Prostate gland (tissue), 2 donors: ENCODE data around the gene ATXN2. TPM values are rescaled to one million over a fixed set of nuclear protein-coding genes. Genes with fewer than 3 reads are reported as not detected.
A peak's percentile ranks its signal among the peaks of the same experiment; 100 is the strongest.
"Not testable (repeated sequence)": the region's sequence is repeated elsewhere in the genome, so short reads cannot be mapped to it uniquely, and the experiment has no call there.

Experiments used
- DNase-seq: peaks from one replicate; pipeline ENCODE4 v3.0.0-alpha.2; 2019; ENCODE audit warnings: low spot score
- H3K27ac ChIP-seq, 2 donors: fragments of 200-600 bp; sonication (generic); 2 replicates each; pipeline ENCODE4 v1.5.1; 2017 to 2019
- H3K27me3 ChIP-seq: fragments of 200-600 bp; sonication (generic); replicated peaks from 2 replicates; pipeline ENCODE4 v1.5.1; 2019; ENCODE audit not compliant: insufficient read depth
- H3K36me3 ChIP-seq, 2 donors: fragments of 200-600 bp; sonication (generic); 1 replicate in 1 of 2; 2 replicates in 1 of 2; pipeline versions ENCODE4 v1.5.1 to v1.8.1; 2017 to 2019
- H3K4me1 ChIP-seq: fragments of 200-600 bp; sonication (generic); replicated peaks from 2 replicates; pipeline ENCODE4 v1.5.1; 2019
- H3K4me3 ChIP-seq, 2 donors: fragments of 200-600 bp; sonication (generic); 2 replicates each; pipeline ENCODE4 v1.5.1; 2017 to 2019
- H3K9me3 ChIP-seq: fragments of 200-600 bp; sonication (generic); 2 replicates; pipeline ENCODE4 v1.5.1; 2017
- POLR2A ChIP-seq: fragments of 450-650 bp; IDR thresholded peaks from one replicate; pipeline ENCODE4 v1.6.1; 2016; ENCODE audit warnings: antibody characterized with exemption, mild to moderate bottlenecking
- POLR2AphosphoS5 ChIP-seq: sonication (generic); formaldehyde crosslinking; IDR thresholded peaks from one replicate; pipeline ENCODE4 v1.6.1; 2017; ENCODE audit warnings: antibody characterized with exemption
- WGBS: methylation state at CpG from one replicate; pipeline ENCODE4 v1.1.5; 2018; 5-methylcytosine and 5-hydroxymethylcytosine counted together
- intact Hi-C: fragments of 100-400 bp; cut with DNase I; formaldehyde crosslinking; loops from one replicate; pipeline ENCODE4 v1.14.2; 2022
- total RNA-seq, 2 donors: library from RNA; depleted of rRNA; stranded (reverse); fragments of >200 nt; gene quantifications; one replicate each; pipeline ENCODE4 v1.1.0, GENCODE V29; 2016
- TF ChIP-seq, protein P1 (sequence below), 4 experiments: fragments of 200-600 bp in 2 of 4; fragments of 450-650 bp in 2 of 4; sonication (generic) in 2 of 4; IDR thresholded peaks; 1 replicate in 3 of 4; 2 replicates in 1 of 4; pipeline ENCODE4 v1.5.1; 2016 to 2019; ENCODE audit warnings: antibody characterized with exemption in 4 of 4, mild to moderate bottlenecking in 2 of 4, moderate library complexity in 2 of 4

ATXN2 gene
- total RNA-seq, 2 donors from 2014 or later: 29.5 to 95.5 TPM

DNA sequence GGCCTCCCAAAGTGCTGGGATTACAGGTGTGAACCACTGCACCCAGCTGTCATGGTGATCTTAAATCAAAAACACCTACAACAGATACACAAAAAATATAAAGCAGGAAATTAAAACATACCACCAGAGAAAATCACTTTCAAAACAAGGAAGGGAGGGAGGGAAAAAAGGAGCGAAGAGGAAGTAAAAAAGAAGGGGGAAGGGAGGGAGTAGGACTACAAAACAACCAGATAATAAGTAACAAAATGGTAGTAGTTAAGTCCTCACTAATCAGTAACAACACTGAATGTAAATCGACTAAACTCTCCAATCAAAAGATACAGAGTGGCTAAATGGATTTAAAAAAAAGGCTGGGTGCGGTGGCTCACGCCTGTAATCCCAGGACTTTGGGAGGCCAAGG is 104.4 kb downstream of the ATXN2 start:
- WGBS: 91% methylated on average over 4 of the region's 4 CpGs
- TF ChIP-seq, protein P1, sequence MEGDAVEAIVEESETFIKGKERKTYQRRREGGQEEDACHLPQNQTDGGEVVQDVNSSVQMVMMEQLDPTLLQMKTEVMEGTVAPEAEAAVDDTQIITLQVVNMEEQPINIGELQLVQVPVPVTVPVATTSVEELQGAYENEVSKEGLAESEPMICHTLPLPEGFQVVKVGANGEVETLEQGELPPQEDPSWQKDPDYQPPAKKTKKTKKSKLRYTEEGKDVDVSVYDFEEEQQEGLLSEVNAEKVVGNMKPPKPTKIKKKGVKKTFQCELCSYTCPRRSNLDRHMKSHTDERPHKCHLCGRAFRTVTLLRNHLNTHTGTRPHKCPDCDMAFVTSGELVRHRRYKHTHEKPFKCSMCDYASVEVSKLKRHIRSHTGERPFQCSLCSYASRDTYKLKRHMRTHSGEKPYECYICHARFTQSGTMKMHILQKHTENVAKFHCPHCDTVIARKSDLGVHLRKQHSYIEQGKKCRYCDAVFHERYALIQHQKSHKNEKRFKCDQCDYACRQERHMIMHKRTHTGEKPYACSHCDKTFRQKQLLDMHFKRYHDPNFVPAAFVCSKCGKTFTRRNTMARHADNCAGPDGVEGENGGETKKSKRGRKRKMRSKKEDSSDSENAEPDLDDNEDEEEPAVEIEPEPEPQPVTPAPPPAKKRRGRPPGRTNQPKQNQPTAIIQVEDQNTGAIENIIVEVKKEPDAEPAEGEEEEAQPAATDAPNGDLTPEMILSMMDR (IDR thresholded peaks at IDR 0.05): no peak
- Histone ChIP-seq H3K36me3 (peaks cover 0 to 8% of the 10 kb centered on the region in 2 donors), H3K9me3 (no peaks in the 10 kb centered on the region), H3K27me3 (no peaks in the 10 kb centered on the region), H3K4me3 (no peak overlapping the region), H3K4me1 (no peaks in the 10 kb centered on the region), H3K27ac (no peak overlapping the region)
- no peak for DNase-seq
- intact Hi-C loops: no loop called here

DNA sequence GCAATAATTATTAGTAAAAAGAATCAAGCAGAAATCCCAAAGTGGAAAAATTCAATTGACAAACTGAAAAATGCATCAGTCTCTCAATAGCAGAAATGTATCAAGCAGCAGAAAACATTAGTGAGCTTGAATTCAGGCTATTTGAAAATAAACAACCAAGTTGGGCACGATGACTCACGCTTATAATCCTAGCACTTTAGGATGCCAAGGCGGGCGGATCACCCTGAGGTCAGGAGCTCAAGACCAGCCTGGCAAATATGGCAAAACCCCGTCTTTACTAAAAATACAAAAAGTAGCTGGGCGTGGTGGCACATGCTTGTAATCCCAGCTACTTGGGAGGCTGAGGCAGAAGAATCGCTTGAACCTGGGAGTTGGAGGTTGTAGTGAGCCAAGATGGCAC is 106.1 kb downstream of the ATXN2 start:
- H3K27me3 ChIP-seq, H3K36me3 ChIP-seq, DNase-seq, H3K4me3 ChIP-seq, H3K9me3 ChIP-seq, H3K27ac ChIP-seq, H3K4me1 ChIP-seq, intact Hi-C loops: not testable (repeated sequence)
- 95% methylated on average over 7 of the region's 7 CpGs for WGBS

DNA sequence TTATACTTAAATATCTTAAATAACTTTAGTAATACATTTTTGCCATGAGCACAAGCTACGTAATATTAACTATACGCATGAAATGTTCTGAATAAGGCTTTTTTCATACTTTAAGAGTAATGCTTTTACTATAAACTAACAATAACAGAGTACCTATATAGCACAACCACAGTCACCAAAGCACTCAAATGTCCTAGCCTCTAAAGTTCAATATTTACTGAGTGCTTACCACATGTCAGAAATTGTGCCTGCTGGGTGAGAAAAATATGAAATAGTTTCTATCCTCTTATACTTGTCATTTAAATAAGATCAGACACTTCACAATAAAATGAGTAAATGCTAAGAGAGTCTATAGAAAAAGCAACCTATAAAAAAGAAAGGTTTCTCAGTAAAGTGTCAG is 110.3 kb downstream of the ATXN2 start:
- DNase-seq: no peak
- WGBS: 96% methylated on average over 2 of the region's 2 CpGs
- H3K4me3 ChIP-seq: no peak overlapping the region
- TF ChIP-seq POLR2AphosphoS5 (no peak), POLR2A (no peak)
- TF ChIP-seq, protein P1 (IDR thresholded peaks at IDR 0.05): no peak
- H3K27ac ChIP-seq: no peak overlapping the region
- H3K9me3 ChIP-seq: no peaks in the 10 kb centered on the region
- no peaks in the 10 kb centered on the region for H3K4me1 ChIP-seq
- intact Hi-C loops: no loop called here
- peaks cover 0 to 4% of the 10 kb centered on the region in 2 donors for H3K36me3 ChIP-seq
- no peaks in the 10 kb centered on the region for H3K27me3 ChIP-seq

DNA sequence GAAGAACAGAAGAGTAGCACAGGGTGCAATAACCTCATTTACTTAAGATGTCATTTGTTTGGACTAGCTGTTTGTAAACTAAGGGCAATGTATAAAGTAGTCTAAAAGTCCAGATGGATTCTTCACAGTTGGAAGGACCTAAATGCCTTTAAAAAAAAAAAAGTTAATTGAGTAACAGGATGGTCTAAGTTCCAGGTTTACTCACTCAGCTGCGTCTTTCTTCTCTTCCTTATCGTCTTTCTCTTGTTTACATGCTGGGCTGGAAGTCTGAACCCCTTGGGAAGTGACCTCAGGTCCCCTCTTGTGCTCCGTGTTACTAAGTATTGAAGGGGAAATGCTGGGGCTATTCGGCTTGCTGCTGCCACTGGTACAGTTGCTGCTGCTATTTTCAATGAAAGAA is 110.8 kb downstream of the ATXN2 start:
- WGBS: 60% methylated on average over 4 of the region's 4 CpGs
- no peak overlapping the region for H3K27ac ChIP-seq

DNA sequence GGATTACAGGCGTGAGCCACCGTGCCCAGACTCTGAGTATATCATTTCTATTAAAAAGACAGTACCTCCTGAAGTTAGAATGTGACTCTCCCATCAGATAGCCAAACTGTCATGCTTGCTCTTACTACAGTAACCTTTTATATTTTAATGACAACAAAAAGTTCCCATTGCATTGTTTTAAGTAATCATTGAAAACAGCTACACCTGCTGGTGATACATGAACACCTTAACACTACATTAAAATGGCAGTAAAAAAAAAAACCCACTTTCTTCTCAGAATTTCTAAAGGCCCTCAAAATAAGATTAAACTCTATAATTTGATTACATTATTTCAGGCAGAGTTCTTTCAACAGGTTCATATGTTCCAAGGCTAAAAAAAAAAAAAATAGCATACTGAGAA is 116.7 kb downstream of the ATXN2 start:
- WGBS: 88% methylated on average over 2 of the region's 2 CpGs
- DNase-seq: no peak
- no peaks in the 10 kb centered on the region for H3K27me3 ChIP-seq
- H3K9me3 ChIP-seq: no peaks in the 10 kb centered on the region
- no peak overlapping the region for H3K4me3 ChIP-seq
- TF ChIP-seq POLR2AphosphoS5 (no peak), POLR2A (no peak)
- TF ChIP-seq, protein P1 (IDR thresholded peaks at IDR 0.05): peak in 3 of 4 experiments; percentile 24 to 27 (median 26)
- H3K4me1 ChIP-seq: no peaks in the 10 kb centered on the region
- H3K36me3 ChIP-seq: peaks cover 0 to 4% of the 10 kb centered on the region in 2 donors
- intact Hi-C loops: no loop called here
- no peak overlapping the region for H3K27ac ChIP-seq

More for the DNA sequence above, 110.8 kb downstream of the ATXN2 start:
- DNase-seq: no peak
- TF ChIP-seq POLR2AphosphoS5: no peak
- intact Hi-C loops: no loop called here
- H3K4me1 ChIP-seq: no peaks in the 10 kb centered on the region
- H3K4me3 ChIP-seq: no peak overlapping the region
- no peaks in the 10 kb centered on the region for H3K27me3 ChIP-seq
- H3K36me3 ChIP-seq: peaks cover 0 to 4% of the 10 kb centered on the region in 2 donors
- no peaks in the 10 kb centered on the region for H3K9me3 ChIP-seq

DNA sequence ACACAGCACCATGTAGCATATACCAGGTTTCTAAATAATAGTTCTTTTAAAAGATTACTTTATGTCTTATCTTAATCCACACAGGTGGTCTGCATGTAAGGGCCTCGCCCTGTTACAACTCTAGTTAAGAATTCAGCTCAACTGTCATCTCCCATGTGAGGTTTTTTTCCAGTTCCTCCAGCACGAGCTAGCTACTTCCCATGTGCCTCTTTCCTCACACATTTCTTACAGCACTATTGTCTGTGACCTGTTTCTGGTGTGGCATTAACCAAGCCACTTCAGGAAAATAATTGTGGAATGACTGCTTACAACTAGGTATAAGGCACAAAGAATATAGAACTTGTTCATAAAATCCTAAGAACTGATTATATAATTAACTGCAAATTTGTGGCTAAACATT is 127.9 kb downstream of the ATXN2 start:
- WGBS: 72% methylated on average over 2 of the region's 2 CpGs
- no peaks in the 10 kb centered on the region for H3K4me1 ChIP-seq
- no peaks in the 10 kb centered on the region for H3K36me3 ChIP-seq
- H3K27ac ChIP-seq: no peak overlapping the region
- intact Hi-C loops: no loop called here
- TF ChIP-seq, protein P1 (IDR thresholded peaks at IDR 0.05): no peak
- no peak overlapping the region for H3K4me3 ChIP-seq
- no peaks in the 10 kb centered on the region for H3K27me3 ChIP-seq
- no peak for DNase-seq
- H3K9me3 ChIP-seq: no peaks in the 10 kb centered on the region
